GM19099 (cell line): ENCODE results near the gene PIK3AP1.

Experiments
- POLR2A ChIP-seq: IDR thresholded peaks from 3 replicates; pipeline ENCODE4 v1.6.1; 2011; ENCODE audit warnings: low read depth; ENCODE audit not compliant: insufficient read length; ENCODE audit errors: extremely low read depth

Gene PIK3AP1

GRCh38 chr10:96740579-96741281, 20.4 kb upstream of the PIK3AP1 start:
- TF ChIP-seq POLR2A: no peak

- no peak for TF ChIP-seq POLR2A
Observed at GRCh38 chr10:96740141-96740540, 19.8 kb upstream of the PIK3AP1 start.

GRCh38 chr10:96724621-96725020, 4.3 kb upstream of the PIK3AP1 start:
- no peak for TF ChIP-seq POLR2A

GRCh38 chr10:96721207-96721572, 876 bp upstream of the PIK3AP1 start:
- TF ChIP-seq POLR2A: no peak

- TF ChIP-seq POLR2A: no peak
Observed at GRCh38 chr10:96719850-96720421, 378 bp downstream of the PIK3AP1 start.

GRCh38 chr10:96719200-96719599, 1.1 kb downstream of the PIK3AP1 start:
- TF ChIP-seq POLR2A: no peak

GRCh38 chr10:96718304-96718990, 1.9 kb downstream of the PIK3AP1 start:
- TF ChIP-seq POLR2A: no peak

- TF ChIP-seq POLR2A: no peak
Observed at GRCh38 chr10:96716390-96716789, 3.9 kb downstream of the PIK3AP1 start.

GRCh38 chr10:96714746-96715255, 5.5 kb downstream of the PIK3AP1 start:
- no peak for TF ChIP-seq POLR2A

- no peak for TF ChIP-seq POLR2A
Observed at GRCh38 chr10:96714031-96714590, 6.2 kb downstream of the PIK3AP1 start.

GRCh38 chr10:96712662-96713271, 7.5 kb downstream of the PIK3AP1 start:
- TF ChIP-seq POLR2A: no peak

GRCh38 chr10:96711048-96711728, 9.1 kb downstream of the PIK3AP1 start:
- TF ChIP-seq POLR2A: no peak

- no peak for TF ChIP-seq POLR2A
Observed at GRCh38 chr10:96709525-96709924, 10.8 kb downstream of the PIK3AP1 start.

GRCh38 chr10:96708996-96709395, 11.3 kb downstream of the PIK3AP1 start:
- TF ChIP-seq POLR2A: no peak

- TF ChIP-seq POLR2A: no peak
Observed at GRCh38 chr10:96708456-96708855, 11.9 kb downstream of the PIK3AP1 start.
